Activated CD8-positive, alpha-beta memory T cell treated with anti-CD3 and anti-CD28 coated beads, Interleukin-2, amount 50 U/mL, for 24 hours (primary cell): ENCODE results near the gene AP4M1.

Source experiments
- DNase-seq: peaks from one replicate; pipeline ENCODE4 v3.0.0-alpha.2; 2020; ENCODE audit errors: extremely low read depth

The AP4M1 gene

GRCh38 chr7:100157334-100158228 is 56.1 kb downstream of the AP4M1 start:
- no peak for DNase-seq
